IMR-90 (cell line): Measurements from ENCODE around the gene NELFE.

ENCODE experiments used
- BHLHE40 ChIP-seq: fragments of 150-350 bp; IDR thresholded peaks from 2 replicates; pipeline ENCODE4 v1.6.1; 2016; ENCODE audit warnings: mild to moderate bottlenecking, low read depth, low read length
- CEBPB ChIP-seq: IDR thresholded peaks from 2 replicates; pipeline ENCODE4 v1.6.1; 2012; ENCODE audit warnings: low read depth, low read length, improper control_type of control experiment
- CTCF ChIP-seq: conservative IDR thresholded peaks from 2 replicates; pipeline ENCODE4 v1.5.1; 2012; ENCODE audit warnings: mild to moderate bottlenecking, low read depth, low read length, improper control_type of control experiment
- FOS ChIP-seq: fragments of 150-350 bp; IDR thresholded peaks from 2 replicates; pipeline ENCODE4 v1.6.1; 2016; ENCODE audit warnings: low read depth, low read length
- MAFK ChIP-seq: IDR thresholded peaks from 2 replicates; pipeline ENCODE4 v1.6.1; 2012; ENCODE audit warnings: low read depth, low read length, improper control_type of control experiment
- POLR2A ChIP-seq: IDR thresholded peaks from 2 replicates; pipeline ENCODE4 v1.6.1; 2012; ENCODE audit warnings: mild to moderate bottlenecking, low read depth, low read length
- RFX5 ChIP-seq: IDR thresholded peaks from 2 replicates; pipeline ENCODE4 v1.8.0; 2012; ENCODE audit warnings: low read depth, mild to moderate bottlenecking, low read length, moderate library complexity
- SMC3 ChIP-seq: fragments of 150-350 bp; IDR thresholded peaks from 2 replicates; pipeline ENCODE4 v1.6.1; 2016; ENCODE audit warnings: low read depth, mild to moderate bottlenecking, antibody characterized with exemption, low read length, moderate library complexity

GRCh38 chr6:31958412-31958740 is 395 bp downstream of the NELFE start:
- TF ChIP-seq POLR2A (no peak), CTCF (no peak), FOS (no peak), MAFK (no peak), CEBPB (no peak), RFX5 (no peak), SMC3 (no peak), BHLHE40 (no peak)
